Astrocyte (in vitro differentiated cells and primary cell): ENCODE measurements around the gene PDPK1.

Source experiments
- EZH2 ChIP-seq: IDR thresholded peaks from 2 replicates; pipeline ENCODE4 v1.6.1; 2012; ENCODE audit warnings: mild to moderate bottlenecking, low read length, inconsistent platforms; ENCODE audit not compliant: insufficient read depth
- TF ChIP-seq, protein P1 (sequence below): IDR thresholded peaks from 2 replicates; pipeline ENCODE4 v1.5.1; 2011; ENCODE audit warnings: low read depth, mild to moderate bottlenecking, inconsistent platforms, low read length, moderate library complexity; ENCODE audit not compliant: insufficient read depth

DNA sequence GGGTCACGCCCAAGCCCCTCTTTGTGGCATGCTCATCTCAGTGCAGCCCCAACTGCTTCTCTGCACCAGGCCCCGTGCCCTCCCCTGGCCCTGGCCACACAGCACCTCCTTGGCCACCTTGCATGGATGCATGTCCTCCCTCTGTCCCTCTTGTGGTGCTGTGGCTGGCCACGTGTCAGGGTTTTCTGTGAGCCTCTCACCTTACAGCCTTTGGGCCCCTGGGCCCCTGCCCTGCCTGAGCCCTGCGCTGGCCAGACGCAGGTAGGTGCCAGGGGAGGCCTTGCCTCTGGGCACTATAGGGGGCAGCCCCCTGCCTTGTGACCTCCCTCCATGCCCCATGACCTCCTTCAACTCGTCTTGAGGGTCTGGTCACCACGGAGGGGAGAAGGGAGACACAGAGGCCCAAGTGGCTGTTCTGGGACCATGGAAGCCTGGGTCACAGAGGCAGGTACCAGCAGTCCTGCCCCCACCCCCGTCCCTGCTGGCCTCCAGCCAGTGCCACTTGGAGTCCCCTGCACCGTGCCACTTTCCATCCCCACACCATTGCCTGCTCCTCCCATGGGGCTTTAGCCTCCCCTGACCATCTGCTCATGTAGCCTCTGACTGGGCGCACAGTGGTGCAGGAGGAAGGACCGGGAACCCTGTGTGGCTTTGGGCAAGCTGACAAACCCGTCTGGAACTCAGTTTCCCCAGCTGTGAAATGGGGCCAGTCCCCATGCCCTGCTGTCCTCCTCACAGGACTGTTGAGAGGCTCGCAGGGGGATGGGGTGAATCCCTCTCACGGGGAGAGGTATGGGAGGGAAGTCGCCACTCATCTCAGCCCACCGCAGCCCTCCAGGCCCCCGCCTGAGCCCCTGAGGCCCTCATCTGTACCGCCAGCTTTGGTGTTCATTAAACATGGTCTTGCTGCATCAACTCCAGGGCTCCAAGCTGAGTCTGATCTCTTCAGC lies 35.6 kb upstream of the PDPK1 start:
- TF ChIP-seq, protein P1, sequence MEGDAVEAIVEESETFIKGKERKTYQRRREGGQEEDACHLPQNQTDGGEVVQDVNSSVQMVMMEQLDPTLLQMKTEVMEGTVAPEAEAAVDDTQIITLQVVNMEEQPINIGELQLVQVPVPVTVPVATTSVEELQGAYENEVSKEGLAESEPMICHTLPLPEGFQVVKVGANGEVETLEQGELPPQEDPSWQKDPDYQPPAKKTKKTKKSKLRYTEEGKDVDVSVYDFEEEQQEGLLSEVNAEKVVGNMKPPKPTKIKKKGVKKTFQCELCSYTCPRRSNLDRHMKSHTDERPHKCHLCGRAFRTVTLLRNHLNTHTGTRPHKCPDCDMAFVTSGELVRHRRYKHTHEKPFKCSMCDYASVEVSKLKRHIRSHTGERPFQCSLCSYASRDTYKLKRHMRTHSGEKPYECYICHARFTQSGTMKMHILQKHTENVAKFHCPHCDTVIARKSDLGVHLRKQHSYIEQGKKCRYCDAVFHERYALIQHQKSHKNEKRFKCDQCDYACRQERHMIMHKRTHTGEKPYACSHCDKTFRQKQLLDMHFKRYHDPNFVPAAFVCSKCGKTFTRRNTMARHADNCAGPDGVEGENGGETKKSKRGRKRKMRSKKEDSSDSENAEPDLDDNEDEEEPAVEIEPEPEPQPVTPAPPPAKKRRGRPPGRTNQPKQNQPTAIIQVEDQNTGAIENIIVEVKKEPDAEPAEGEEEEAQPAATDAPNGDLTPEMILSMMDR: no peak
- TF ChIP-seq EZH2: no peak
